SK-N-SH treated with all-trans-retinoic acid at 6 μM for 48 hours (cell line): Measurements from ENCODE around the gene PCSK5.

Experiments
- PPARA ChIP-seq: fragments of 250-450 bp; sonication (Bioruptor Pico); IDR thresholded peaks from 2 replicates; pipeline ENCODE4 v1.5.0; 2020; ENCODE audit warnings: mild to moderate bottlenecking, borderline replicate concordance
- ZFP30 ChIP-seq: fragments of 450-650 bp; formaldehyde crosslinking; IDR thresholded peaks from 2 replicates; pipeline ENCODE4 v1.5.0; 2022; ENCODE audit warnings: mild to moderate bottlenecking, moderate library complexity
- ZNF565 ChIP-seq: fragments of 450-650 bp; formaldehyde crosslinking; conservative IDR thresholded peaks from 2 replicates; pipeline ENCODE4 v1.5.0; 2020; ENCODE audit warnings: low read depth, mild to moderate bottlenecking, moderate library complexity
- ZNF70 ChIP-seq: fragments of 450-650 bp; formaldehyde crosslinking; IDR thresholded peaks from 2 replicates; pipeline ENCODE4 v1.5.0; 2020; ENCODE audit warnings: mild to moderate bottlenecking, moderate library complexity
- TF ChIP-seq, protein P1 (sequence below): fragments of 250-450 bp; sonication (Bioruptor Pico); IDR thresholded peaks from 2 replicates; pipeline ENCODE4 v1.8.0; 2020; ENCODE audit warnings: mild to moderate bottlenecking, moderate library complexity, borderline replicate concordance

GRCh38 chr9:75985515-75985914 lies 95.0 kb downstream of the PCSK5 start:
- no peak for TF ChIP-seq ZFP30 (CRISPR knock-in tag)
- no peak for TF ChIP-seq ZNF70
- TF ChIP-seq PPARA (CRISPR knock-in tag), result no peak
- TF ChIP-seq ZNF565, result no peak
- TF ChIP-seq, protein P1, sequence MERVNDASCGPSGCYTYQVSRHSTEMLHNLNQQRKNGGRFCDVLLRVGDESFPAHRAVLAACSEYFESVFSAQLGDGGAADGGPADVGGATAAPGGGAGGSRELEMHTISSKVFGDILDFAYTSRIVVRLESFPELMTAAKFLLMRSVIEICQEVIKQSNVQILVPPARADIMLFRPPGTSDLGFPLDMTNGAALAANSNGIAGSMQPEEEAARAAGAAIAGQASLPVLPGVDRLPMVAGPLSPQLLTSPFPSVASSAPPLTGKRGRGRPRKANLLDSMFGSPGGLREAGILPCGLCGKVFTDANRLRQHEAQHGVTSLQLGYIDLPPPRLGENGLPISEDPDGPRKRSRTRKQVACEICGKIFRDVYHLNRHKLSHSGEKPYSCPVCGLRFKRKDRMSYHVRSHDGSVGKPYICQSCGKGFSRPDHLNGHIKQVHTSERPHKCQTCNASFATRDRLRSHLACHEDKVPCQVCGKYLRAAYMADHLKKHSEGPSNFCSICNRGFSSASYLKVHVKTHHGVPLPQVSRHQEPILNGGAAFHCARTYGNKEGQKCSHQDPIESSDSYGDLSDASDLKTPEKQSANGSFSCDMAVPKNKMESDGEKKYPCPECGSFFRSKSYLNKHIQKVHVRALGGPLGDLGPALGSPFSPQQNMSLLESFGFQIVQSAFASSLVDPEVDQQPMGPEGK (CRISPR knock-in tag), result no peak
